ENCODE data around the gene PPM1H.

DNA sequence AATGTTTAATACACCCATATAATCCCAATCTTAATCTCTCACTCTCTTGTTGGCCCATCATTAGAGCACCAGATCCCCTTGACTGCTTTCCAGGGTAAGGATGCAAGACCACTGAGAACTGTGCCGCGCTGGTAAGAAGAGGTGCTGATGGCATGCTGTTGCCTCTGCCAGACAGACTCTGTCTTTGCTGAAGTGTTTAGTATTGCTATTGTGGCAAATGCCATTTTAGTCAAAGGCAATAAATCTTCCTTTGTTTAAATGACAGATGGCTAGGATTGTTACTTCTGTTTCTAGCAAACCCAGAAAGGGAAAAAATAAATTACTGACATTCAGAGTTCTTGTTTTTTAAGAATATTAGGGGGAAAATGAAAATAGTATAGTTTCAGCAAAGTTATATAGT lies 316.0 kb downstream of the PPM1H start:
- TF ChIP-seq POLR2A (IDR thresholded peaks at IDR 0.05; ENCODE audit: low read length) (no peak), GATA1 (IDR thresholded peaks at IDR 0.05; ENCODE audit: low read depth, low read length) (no peak)
